MM.1S (cell line): ENCODE results near the gene HOXB6.

Source experiments
- DNase-seq: peaks from one replicate; pipeline ENCODE4 v3.0.0-alpha.2; 2015
- H2AFZ ChIP-seq: fragments of 300-600 bp; sonication (generic); 2 replicates; pipeline ENCODE4 v1.6.0; 2016; ENCODE audit warnings: antibody characterized with exemption, low read length
- H3F3A ChIP-seq: fragments of 300-600 bp; sonication (generic); 2 replicates; pipeline ENCODE4 v1.6.1; 2016; ENCODE audit warnings: mild to moderate bottlenecking, antibody characterized with exemption, low read length, moderate library complexity, mixed read lengths; ENCODE audit not compliant: insufficient read depth
- H3K27ac ChIP-seq: fragments of 300-600 bp; sonication (generic); 2 replicates; pipeline ENCODE4 v1.5.1; 2016; ENCODE audit warnings: mild to moderate bottlenecking, low read length
- H3K27me3 ChIP-seq: fragments of 300-600 bp; sonication (generic); replicated peaks from 2 replicates; pipeline ENCODE4 v1.6.0; 2016; ENCODE audit warnings: low read length; ENCODE audit not compliant: insufficient read depth
- H3K36me3 ChIP-seq: fragments of 300-600 bp; sonication (generic); replicated peaks from 2 replicates; pipeline ENCODE4 v1.6.1; 2016; ENCODE audit warnings: mild to moderate bottlenecking, low read length, mixed read lengths; ENCODE audit not compliant: insufficient read depth
- H3K4me1 ChIP-seq: fragments of 300-600 bp; sonication (generic); 2 replicates; pipeline ENCODE4 v1.6.1; 2016; ENCODE audit warnings: low read length, mixed read lengths
- H3K4me2 ChIP-seq: fragments of 300-600 bp; sonication (generic); 2 replicates; pipeline ENCODE4 v1.6.0; 2016; ENCODE audit warnings: low read depth, low read length
- H3K4me3 ChIP-seq: fragments of 300-600 bp; sonication (generic); 2 replicates; pipeline ENCODE4 v1.5.1; 2016; ENCODE audit warnings: low read length, mixed read lengths
- H3K79me2 ChIP-seq: fragments of 300-600 bp; sonication (generic); 2 replicates; pipeline ENCODE4 v1.6.1; 2016; ENCODE audit warnings: mixed run types, low read length, mixed read lengths
- H3K9ac ChIP-seq: fragments of 300-600 bp; sonication (generic); 2 replicates; pipeline ENCODE4 v1.6.1; 2016; ENCODE audit warnings: low read length, mixed read lengths
- H3K9me2 ChIP-seq: fragments of 300-600 bp; sonication (generic); replicated peaks from 2 replicates; pipeline ENCODE4 v1.6.1; 2016; ENCODE audit warnings: mild to moderate bottlenecking, low read length, mixed read lengths; ENCODE audit not compliant: insufficient read depth
- H3K9me3 ChIP-seq: fragments of 300-600 bp; sonication (generic); replicated peaks from 2 replicates; pipeline ENCODE4 v1.6.1; 2016; ENCODE audit warnings: mild to moderate bottlenecking, low read length, mixed read lengths; ENCODE audit not compliant: insufficient read depth
- H4K20me1 ChIP-seq: fragments of 300-600 bp; sonication (generic); 2 replicates; pipeline ENCODE4 v1.6.1; 2016; ENCODE audit warnings: mild to moderate bottlenecking, low read length, moderate library complexity, mixed read lengths; ENCODE audit not compliant: insufficient read depth
- EZH2 ChIP-seq: fragments of 300-600 bp; sonication (generic); optimal IDR thresholded peaks from 2 replicates; pipeline ENCODE3; 2017; ENCODE audit warnings: low read depth, mild to moderate bottlenecking, antibody characterized with exemption, low read length, mixed read lengths
- EZH2phosphoT487 ChIP-seq: fragments of 300-600 bp; sonication (generic); IDR thresholded peaks from 2 replicates; pipeline ENCODE4 v1.6.1; 2018; ENCODE audit warnings: antibody characterized with exemption, low read length
- TF ChIP-seq, protein P1 (sequence below): fragments of 300-600 bp; sonication (generic); IDR thresholded peaks from 2 replicates; pipeline ENCODE4 v1.5.1; 2016; ENCODE audit warnings: antibody characterized with exemption, low read length, mixed read lengths

The HOXB6 gene

DNA sequence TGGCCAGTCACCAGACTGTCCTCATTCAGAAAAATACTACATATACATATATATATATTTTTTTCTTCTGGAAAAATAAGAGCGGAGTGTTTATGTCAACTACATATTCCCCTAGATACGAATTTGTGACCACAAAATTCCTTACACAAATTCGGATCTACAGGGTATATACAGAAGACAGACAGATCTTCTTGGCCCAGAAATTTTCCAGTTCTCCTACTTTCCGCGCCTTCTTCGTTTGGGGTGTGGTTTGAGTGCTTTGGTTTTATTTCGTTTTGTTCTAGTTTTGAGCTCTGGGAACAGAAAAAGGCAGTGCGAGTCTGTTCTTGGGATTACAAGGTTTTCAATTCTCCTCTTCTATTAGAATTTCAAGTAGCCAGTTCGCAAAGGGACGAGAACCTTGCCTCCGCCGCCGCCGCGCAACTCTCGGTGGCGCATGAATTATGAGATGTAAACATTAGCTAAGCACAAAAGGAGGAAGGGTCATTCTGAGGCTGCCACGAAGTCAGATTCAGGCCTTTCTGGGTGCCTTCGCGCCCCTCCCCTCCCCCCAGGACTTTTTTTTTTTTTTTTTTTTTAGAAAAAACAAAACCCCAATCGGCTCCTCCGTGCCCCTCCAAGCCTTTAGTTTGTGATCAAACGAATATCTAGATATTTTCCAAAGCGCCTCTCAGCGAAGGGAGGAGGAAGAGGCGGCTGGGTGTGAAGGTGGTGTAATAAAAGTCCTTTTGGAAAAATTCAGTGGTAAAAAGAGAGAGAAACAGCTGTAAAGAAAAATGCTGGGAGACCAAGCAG lies 24.8 kb downstream of the HOXB6 start:
- H3K4me2 ChIP-seq, result no peak overlapping the region
- H3K79me2 ChIP-seq, result peaks cover 12% of the 10 kb centered on the region
- no peak overlapping the region for H3K4me3 ChIP-seq
- no peak overlapping the region for H3K9ac ChIP-seq
- no peaks in the 10 kb centered on the region for H3K9me2 ChIP-seq
- no peaks in the 10 kb centered on the region for H4K20me1 ChIP-seq
- no peaks in the 10 kb centered on the region for H3K36me3 ChIP-seq
- no peak overlapping the region for H3K27ac ChIP-seq
- H3K27me3 ChIP-seq, result no peaks in the 10 kb centered on the region
- no peak overlapping the region for H2AFZ ChIP-seq
- H3F3A ChIP-seq, result no peaks in the 10 kb centered on the region
- H3K4me1 ChIP-seq, result peaks cover 8% of the 10 kb centered on the region
- H3K9me3 ChIP-seq, result no peaks in the 10 kb centered on the region
- DNase-seq, result no peak
- TF ChIP-seq, protein P1, sequence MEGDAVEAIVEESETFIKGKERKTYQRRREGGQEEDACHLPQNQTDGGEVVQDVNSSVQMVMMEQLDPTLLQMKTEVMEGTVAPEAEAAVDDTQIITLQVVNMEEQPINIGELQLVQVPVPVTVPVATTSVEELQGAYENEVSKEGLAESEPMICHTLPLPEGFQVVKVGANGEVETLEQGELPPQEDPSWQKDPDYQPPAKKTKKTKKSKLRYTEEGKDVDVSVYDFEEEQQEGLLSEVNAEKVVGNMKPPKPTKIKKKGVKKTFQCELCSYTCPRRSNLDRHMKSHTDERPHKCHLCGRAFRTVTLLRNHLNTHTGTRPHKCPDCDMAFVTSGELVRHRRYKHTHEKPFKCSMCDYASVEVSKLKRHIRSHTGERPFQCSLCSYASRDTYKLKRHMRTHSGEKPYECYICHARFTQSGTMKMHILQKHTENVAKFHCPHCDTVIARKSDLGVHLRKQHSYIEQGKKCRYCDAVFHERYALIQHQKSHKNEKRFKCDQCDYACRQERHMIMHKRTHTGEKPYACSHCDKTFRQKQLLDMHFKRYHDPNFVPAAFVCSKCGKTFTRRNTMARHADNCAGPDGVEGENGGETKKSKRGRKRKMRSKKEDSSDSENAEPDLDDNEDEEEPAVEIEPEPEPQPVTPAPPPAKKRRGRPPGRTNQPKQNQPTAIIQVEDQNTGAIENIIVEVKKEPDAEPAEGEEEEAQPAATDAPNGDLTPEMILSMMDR, result no peak
- TF ChIP-seq EZH2, result no peak
- no peak for TF ChIP-seq EZH2phosphoT487

DNA sequence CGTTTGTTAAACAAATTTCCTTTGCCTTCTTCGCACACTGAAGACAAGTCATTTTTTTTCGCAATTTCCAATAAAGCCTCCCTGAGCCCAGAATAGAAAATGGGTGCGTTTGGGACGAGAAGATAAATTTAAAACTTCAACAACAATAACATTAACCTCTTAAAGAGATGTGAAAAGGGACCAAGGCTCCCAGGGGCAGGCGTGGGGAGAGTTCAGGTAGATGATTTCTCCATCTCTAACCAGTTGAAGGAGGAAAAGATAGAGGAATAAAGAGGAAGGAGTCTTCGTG lies 25.4 kb downstream of the HOXB6 start:
- Histone ChIP-seq H3K79me2 (peaks cover 12% of the 10 kb centered on the region), H3K9me3 (no peaks in the 10 kb centered on the region), H3K4me3 (no peak overlapping the region), H3F3A (no peaks in the 10 kb centered on the region), H3K9me2 (no peaks in the 10 kb centered on the region), H2AFZ (no peak overlapping the region), H3K36me3 (no peaks in the 10 kb centered on the region), H3K27ac (no peak overlapping the region), H3K9ac (no peak overlapping the region), H3K4me1 (peaks cover 8% of the 10 kb centered on the region), H3K27me3 (no peaks in the 10 kb centered on the region), H4K20me1 (no peaks in the 10 kb centered on the region), H3K4me2 (peak overlapping the region; percentile 86; the same call in 1 of the 2 replicates)
- DNase-seq, result no peak
- TF ChIP-seq EZH2phosphoT487, result no peak
- TF ChIP-seq EZH2, result no peak
- TF ChIP-seq, protein P1, result no peak

DNA sequence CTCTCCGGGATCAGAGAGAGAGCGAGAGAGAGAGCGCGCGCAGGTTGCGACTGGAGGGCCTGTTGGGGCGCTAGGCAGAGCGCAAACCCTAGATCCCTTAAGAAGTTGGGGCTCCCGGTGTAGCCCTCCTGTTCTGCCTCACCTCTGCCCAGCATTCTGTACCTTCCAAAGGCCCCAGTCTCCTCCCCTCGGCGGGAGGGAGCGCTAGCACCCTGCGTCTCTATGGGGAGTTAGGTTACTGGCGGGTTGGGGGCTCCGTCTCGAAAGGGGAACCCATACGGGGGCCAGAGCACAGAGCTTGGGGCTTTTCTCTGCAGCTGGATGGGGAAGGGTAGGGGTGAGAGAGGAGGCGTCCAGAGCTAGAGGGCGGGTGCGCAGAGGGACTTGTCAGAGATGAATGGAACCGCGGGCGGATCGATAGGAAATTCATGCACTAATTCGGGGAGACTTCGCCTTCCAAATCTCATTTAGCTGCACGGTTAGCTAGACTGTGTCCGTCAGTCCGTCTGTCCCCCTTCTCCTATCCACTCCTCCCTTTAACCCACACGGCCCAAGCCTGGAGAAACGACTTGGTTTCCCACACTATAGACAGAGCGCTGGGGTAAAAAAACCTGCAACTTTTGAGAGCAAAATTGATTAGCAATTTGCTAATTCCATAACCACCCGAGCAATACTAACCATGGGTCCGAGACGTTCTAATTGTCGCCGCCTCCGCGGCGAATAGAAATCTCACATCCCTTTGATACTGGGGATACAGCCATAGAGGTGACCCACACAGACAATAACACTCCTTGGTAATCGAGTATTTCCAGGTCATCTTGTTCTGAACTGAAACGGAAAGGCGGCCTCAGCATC lies 25.9 kb downstream of the HOXB6 start:
- peaks cover 12% of the 10 kb centered on the region for H3K79me2 ChIP-seq
- peak overlapping the region; percentile 22; the same call in 1 of the 2 replicates for H3K27ac ChIP-seq
- DNase-seq, result no peak

More for the DNA sequence above, 25.9 kb downstream of the HOXB6 start:
- TF ChIP-seq EZH2 (no peak), EZH2phosphoT487 (no peak)
- TF ChIP-seq, protein P1, result no peak
- Histone ChIP-seq H3F3A (no peaks in the 10 kb centered on the region), H4K20me1 (no peaks in the 10 kb centered on the region), H3K9ac (peak overlapping the region; percentile 74), H3K27me3 (no peaks in the 10 kb centered on the region), H3K9me2 (no peaks in the 10 kb centered on the region), H3K36me3 (no peaks in the 10 kb centered on the region), H2AFZ (peak overlapping the region; percentile 75), H3K4me2 (peak overlapping the region; percentile 86), H3K4me1 (peaks cover 8% of the 10 kb centered on the region), H3K9me3 (no peaks in the 10 kb centered on the region), H3K4me3 (peak overlapping the region; percentile 79)
